LNCaP clone FGC (cell line): Measurements from ENCODE around the gene TOX3.

Experiments used
- DNase-seq: peaks from one replicate; pipeline ENCODE4 v3.0.0-alpha.2; 2011; ENCODE audit warnings: low read depth
- H3K4me3 ChIP-seq: 2 replicates; pipeline ENCODE4 v1.5.1; 2011; ENCODE audit warnings: mild to moderate bottlenecking, low read depth, low read length, control low read depth
- TF ChIP-seq, protein P1 (sequence below): IDR thresholded peaks from 2 replicates; pipeline ENCODE4 v1.5.1; 2012; ENCODE audit warnings: mild to moderate bottlenecking; ENCODE audit not compliant: control insufficient read depth, insufficient read depth; ENCODE audit errors: extremely low read depth

Gene TOX3

DNA sequence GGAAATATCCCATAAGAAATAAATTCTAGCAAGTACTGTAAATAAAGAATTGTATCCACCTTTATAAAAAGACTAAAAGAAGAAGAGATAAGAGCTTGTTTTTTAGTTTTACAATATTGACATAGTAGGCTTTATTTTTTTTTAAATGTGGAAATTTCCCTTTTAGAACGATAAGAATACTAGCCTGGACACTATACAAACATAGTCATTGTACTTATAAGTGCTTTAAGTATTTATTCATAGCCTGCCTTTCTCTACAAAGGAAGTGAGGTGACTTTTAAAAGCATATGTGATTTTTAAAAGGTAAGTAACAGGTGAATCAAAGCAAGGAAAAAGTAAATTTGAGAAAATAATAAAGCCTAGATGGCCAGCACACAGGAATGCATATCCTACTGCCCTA, 17.7 kb downstream of the TOX3 start:
- no peak overlapping the region for H3K4me3 ChIP-seq
- DNase-seq = no peak
- TF ChIP-seq, protein P1, sequence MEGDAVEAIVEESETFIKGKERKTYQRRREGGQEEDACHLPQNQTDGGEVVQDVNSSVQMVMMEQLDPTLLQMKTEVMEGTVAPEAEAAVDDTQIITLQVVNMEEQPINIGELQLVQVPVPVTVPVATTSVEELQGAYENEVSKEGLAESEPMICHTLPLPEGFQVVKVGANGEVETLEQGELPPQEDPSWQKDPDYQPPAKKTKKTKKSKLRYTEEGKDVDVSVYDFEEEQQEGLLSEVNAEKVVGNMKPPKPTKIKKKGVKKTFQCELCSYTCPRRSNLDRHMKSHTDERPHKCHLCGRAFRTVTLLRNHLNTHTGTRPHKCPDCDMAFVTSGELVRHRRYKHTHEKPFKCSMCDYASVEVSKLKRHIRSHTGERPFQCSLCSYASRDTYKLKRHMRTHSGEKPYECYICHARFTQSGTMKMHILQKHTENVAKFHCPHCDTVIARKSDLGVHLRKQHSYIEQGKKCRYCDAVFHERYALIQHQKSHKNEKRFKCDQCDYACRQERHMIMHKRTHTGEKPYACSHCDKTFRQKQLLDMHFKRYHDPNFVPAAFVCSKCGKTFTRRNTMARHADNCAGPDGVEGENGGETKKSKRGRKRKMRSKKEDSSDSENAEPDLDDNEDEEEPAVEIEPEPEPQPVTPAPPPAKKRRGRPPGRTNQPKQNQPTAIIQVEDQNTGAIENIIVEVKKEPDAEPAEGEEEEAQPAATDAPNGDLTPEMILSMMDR = no peak

GRCh38 chr16:52528393-52529065, 18.4 kb downstream of the TOX3 start:
- no peak overlapping the region for H3K4me3 ChIP-seq
- TF ChIP-seq, protein P1 = no peak
- no peak for DNase-seq

- TF ChIP-seq, protein P1 = no peak
- DNase-seq = no peak
- H3K4me3 ChIP-seq = no peak overlapping the region
These were observed 20.1 kb downstream of the TOX3 start for GRCh38 chr16:52526830-52527229.

DNA sequence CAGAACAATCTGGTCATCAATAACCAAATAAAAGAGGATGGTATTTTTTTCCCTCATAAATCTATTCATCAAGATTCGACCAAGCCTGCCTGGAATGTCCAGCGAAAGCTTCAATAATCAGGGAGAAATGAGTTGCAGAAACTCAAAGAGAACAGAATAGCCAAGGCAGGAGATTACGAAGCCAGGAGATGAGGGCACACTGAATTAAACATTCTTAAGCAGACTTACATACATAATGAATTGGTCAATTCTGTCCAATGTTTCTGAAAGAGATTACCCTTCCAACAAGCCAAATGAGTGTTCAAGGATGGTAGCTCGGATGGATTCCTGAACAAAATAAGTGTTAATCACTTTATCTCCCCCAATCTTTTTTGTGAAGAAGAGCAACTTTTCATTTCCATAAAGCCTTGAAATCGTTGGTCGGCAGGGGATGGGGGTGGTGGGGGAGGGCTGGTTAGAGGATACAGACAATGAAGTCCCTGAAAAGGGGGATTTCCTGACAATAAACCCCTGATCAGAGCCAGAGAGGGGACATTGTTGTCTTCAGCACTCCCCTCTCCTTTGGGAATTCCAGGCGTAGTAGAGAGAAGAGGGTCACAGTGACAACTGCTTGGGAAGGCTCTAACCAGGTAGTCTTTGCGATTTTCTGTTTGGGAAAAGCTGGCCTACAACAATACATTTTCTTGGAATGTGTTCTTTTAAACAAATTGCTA, 20.7 kb downstream of the TOX3 start:
- no peak for DNase-seq
- H3K4me3 ChIP-seq = no peak overlapping the region
- TF ChIP-seq, protein P1 = no peak

DNA sequence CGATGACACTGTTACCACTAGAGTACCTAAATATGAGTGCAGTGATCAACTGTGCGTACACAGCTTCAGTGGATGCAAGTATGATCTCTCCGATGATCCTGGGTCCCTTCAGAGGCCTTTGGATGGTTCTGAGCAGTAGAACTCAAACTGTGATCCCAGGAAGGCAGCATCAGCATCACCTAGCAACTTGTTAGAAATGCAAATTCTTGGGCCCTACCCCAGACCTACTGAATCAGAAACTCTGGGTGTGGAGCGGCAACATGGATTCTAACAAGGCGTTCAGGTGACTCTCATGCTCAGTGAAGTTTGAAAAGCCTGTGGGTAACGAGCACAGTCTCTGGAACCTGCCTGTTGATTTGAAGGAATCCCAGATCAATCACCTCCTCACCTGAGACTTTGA, 25.4 kb downstream of the TOX3 start:
- DNase-seq = no peak
- H3K4me3 ChIP-seq = no peak overlapping the region
- TF ChIP-seq, protein P1 = no peak

DNA sequence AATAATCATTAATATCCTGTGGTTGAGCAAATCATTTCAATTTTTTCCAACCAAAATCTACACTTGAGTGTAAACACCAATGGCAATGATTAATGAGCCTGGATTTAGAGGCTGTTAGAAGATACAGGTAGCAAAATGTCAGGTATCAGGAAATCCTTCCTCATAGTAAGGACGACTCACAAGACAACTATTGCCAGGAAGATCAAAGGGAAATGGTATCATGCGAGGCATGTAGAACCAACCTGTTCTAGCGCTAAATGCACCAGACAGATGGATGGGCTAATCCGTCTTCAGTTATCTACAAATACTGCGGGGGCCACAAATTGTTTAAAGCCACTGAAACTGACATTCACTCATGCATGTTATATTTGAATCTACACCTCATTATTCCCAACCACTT, 28.1 kb downstream of the TOX3 start:
- TF ChIP-seq, protein P1 = no peak
- no peak for DNase-seq
- no peak overlapping the region for H3K4me3 ChIP-seq
